Measurements from ENCODE around the gene ARHGAP26.

The ARHGAP26 gene

GRCh38 chr5:142753116-142753631 lies 17.0 kb upstream of the ARHGAP26 start:
- peak overlapping the region in 3 of 5 donors; percentile 10 to 49 (median 13) for H3K9ac ChIP-seq (ENCODE audit: low read length in 5 of 5)
- H3K9me3 ChIP-seq (ENCODE audit: control insufficient read depth in 5 of 5, low read length in 5 of 5): no peaks in the 10 kb centered on the region
- H3K4me3 ChIP-seq (ENCODE audit: low read depth in 1 of 5, low read length in 5 of 5): no peak overlapping the region
- H3K4me1 ChIP-seq (ENCODE audit: control insufficient read depth in 5 of 5, insufficient read depth in 5 of 5, low read length in 5 of 5): peaks cover 3 to 30% (median 20%) of the 10 kb centered on the region in 5 donors
- no peaks in the 10 kb centered on the region for H3K27me3 ChIP-seq (ENCODE audit: control insufficient read depth in 5 of 5, insufficient read depth in 4 of 5, low read length in 5 of 5)
- H3K27ac ChIP-seq (ENCODE audit: low read depth, low read length): peak overlapping the region; percentile 17
- no peaks in the 10 kb centered on the region for H3K36me3 ChIP-seq (ENCODE audit: control insufficient read depth in 5 of 5, insufficient read depth in 5 of 5, low read length in 5 of 5)

- Histone ChIP-seq H3K4me3 (ENCODE audit: low read depth in 1 of 5, low read length in 5 of 5) (no peak overlapping the region), H3K9ac (ENCODE audit: low read length in 5 of 5) (no peak overlapping the region), H3K4me1 (ENCODE audit: control insufficient read depth in 5 of 5, insufficient read depth in 5 of 5, low read length in 5 of 5) (peaks cover 3 to 30% (median 20%) of the 10 kb centered on the region in 5 donors), H3K27me3 (ENCODE audit: control insufficient read depth in 5 of 5, insufficient read depth in 4 of 5, low read length in 5 of 5) (no peaks in the 10 kb centered on the region), H3K36me3 (ENCODE audit: control insufficient read depth in 5 of 5, insufficient read depth in 5 of 5, low read length in 5 of 5) (no peaks in the 10 kb centered on the region), H3K9me3 (ENCODE audit: control insufficient read depth in 5 of 5, low read length in 5 of 5) (no peaks in the 10 kb centered on the region), H3K27ac (ENCODE audit: low read depth, low read length) (peak overlapping the region; percentile 17)
These were observed 16.1 kb upstream of the ARHGAP26 start for GRCh38 chr5:142754031-142754430.

GRCh38 chr5:142756576-142756975 lies 13.6 kb upstream of the ARHGAP26 start:
- Histone ChIP-seq H3K9ac (ENCODE audit: low read length in 5 of 5) (no peak overlapping the region), H3K4me1 (ENCODE audit: control insufficient read depth in 5 of 5, insufficient read depth in 5 of 5, low read length in 5 of 5) (peaks cover 3 to 30% (median 20%) of the 10 kb centered on the region in 5 donors), H3K27me3 (ENCODE audit: control insufficient read depth in 5 of 5, insufficient read depth in 4 of 5, low read length in 5 of 5) (no peaks in the 10 kb centered on the region), H3K4me3 (ENCODE audit: low read depth in 1 of 5, low read length in 5 of 5) (no peak overlapping the region), H3K27ac (ENCODE audit: low read depth, low read length) (no peak overlapping the region), H3K9me3 (ENCODE audit: control insufficient read depth in 5 of 5, low read length in 5 of 5) (no peaks in the 10 kb centered on the region), H3K36me3 (ENCODE audit: control insufficient read depth in 5 of 5, insufficient read depth in 5 of 5, low read length in 5 of 5) (no peaks in the 10 kb centered on the region)

- Histone ChIP-seq H3K27me3 (ENCODE audit: control insufficient read depth in 5 of 5, insufficient read depth in 4 of 5, low read length in 5 of 5) (no peaks in the 10 kb centered on the region), H3K4me1 (ENCODE audit: control insufficient read depth in 5 of 5, insufficient read depth in 5 of 5, low read length in 5 of 5) (peaks cover 3 to 28% (median 19%) of the 10 kb centered on the region in 5 donors), H3K9me3 (ENCODE audit: control insufficient read depth in 5 of 5, low read length in 5 of 5) (no peaks in the 10 kb centered on the region), H3K4me3 (ENCODE audit: low read depth in 1 of 5, low read length in 5 of 5) (no peak overlapping the region), H3K9ac (ENCODE audit: low read length in 5 of 5) (no peak overlapping the region), H3K36me3 (ENCODE audit: control insufficient read depth in 5 of 5, insufficient read depth in 5 of 5, low read length in 5 of 5) (no peaks in the 10 kb centered on the region), H3K27ac (ENCODE audit: low read depth, low read length) (no peak overlapping the region)
These were observed 12.6 kb upstream of the ARHGAP26 start for GRCh38 chr5:142757564-142757963.

- Histone ChIP-seq H3K27ac (ENCODE audit: low read depth, low read length) (no peak overlapping the region), H3K36me3 (ENCODE audit: control insufficient read depth in 5 of 5, insufficient read depth in 5 of 5, low read length in 5 of 5) (no peaks in the 10 kb centered on the region), H3K4me1 (ENCODE audit: control insufficient read depth in 5 of 5, insufficient read depth in 5 of 5, low read length in 5 of 5) (peaks cover under 1 to 21% (median 12%) of the 10 kb centered on the region in 5 donors), H3K9me3 (ENCODE audit: control insufficient read depth in 5 of 5, low read length in 5 of 5) (no peaks in the 10 kb centered on the region), H3K4me3 (ENCODE audit: low read depth in 1 of 5, low read length in 5 of 5) (no peak overlapping the region), H3K27me3 (ENCODE audit: control insufficient read depth in 5 of 5, insufficient read depth in 4 of 5, low read length in 5 of 5) (no peaks in the 10 kb centered on the region), H3K9ac (ENCODE audit: low read length in 5 of 5) (no peak overlapping the region)
These were observed 11.9 kb upstream of the ARHGAP26 start for GRCh38 chr5:142758062-142758795.

- Histone ChIP-seq H3K27ac (ENCODE audit: low read depth, low read length) (no peak overlapping the region), H3K27me3 (ENCODE audit: control insufficient read depth in 5 of 5, insufficient read depth in 4 of 5, low read length in 5 of 5) (no peaks in the 10 kb centered on the region), H3K36me3 (ENCODE audit: control insufficient read depth in 5 of 5, insufficient read depth in 5 of 5, low read length in 5 of 5) (no peaks in the 10 kb centered on the region), H3K9ac (ENCODE audit: low read length in 5 of 5) (no peak overlapping the region), H3K9me3 (ENCODE audit: control insufficient read depth in 5 of 5, low read length in 5 of 5) (no peaks in the 10 kb centered on the region), H3K4me1 (ENCODE audit: control insufficient read depth in 5 of 5, insufficient read depth in 5 of 5, low read length in 5 of 5) (peaks cover 0 to 16% (median 7%) of the 10 kb centered on the region in 5 donors), H3K4me3 (ENCODE audit: low read depth in 1 of 5, low read length in 5 of 5) (no peak overlapping the region)
These were observed 11.4 kb upstream of the ARHGAP26 start for GRCh38 chr5:142758796-142759145.

GRCh38 chr5:142763701-142764100 lies 6.5 kb upstream of the ARHGAP26 start:
- H3K27ac ChIP-seq (ENCODE audit: low read depth, low read length): no peak overlapping the region
- H3K36me3 ChIP-seq (ENCODE audit: control insufficient read depth in 5 of 5, insufficient read depth in 5 of 5, low read length in 5 of 5): no peaks in the 10 kb centered on the region
- no peaks in the 10 kb centered on the region for H3K9me3 ChIP-seq (ENCODE audit: control insufficient read depth in 5 of 5, low read length in 5 of 5)
- no peaks in the 10 kb centered on the region for H3K4me1 ChIP-seq (ENCODE audit: control insufficient read depth in 5 of 5, insufficient read depth in 5 of 5, low read length in 5 of 5)
- H3K27me3 ChIP-seq (ENCODE audit: control insufficient read depth in 5 of 5, insufficient read depth in 4 of 5, low read length in 5 of 5): no peaks in the 10 kb centered on the region
- H3K4me3 ChIP-seq (ENCODE audit: low read depth in 1 of 5, low read length in 5 of 5): no peak overlapping the region
- no peak overlapping the region for H3K9ac ChIP-seq (ENCODE audit: low read length in 5 of 5)

- no peaks in the 10 kb centered on the region for H3K36me3 ChIP-seq (ENCODE audit: control insufficient read depth in 5 of 5, insufficient read depth in 5 of 5, low read length in 5 of 5)
- H3K27me3 ChIP-seq (ENCODE audit: control insufficient read depth in 5 of 5, insufficient read depth in 4 of 5, low read length in 5 of 5): no peaks in the 10 kb centered on the region
- peaks cover 4 to 25% (median 22%) of the 10 kb centered on the region in 5 donors for H3K4me1 ChIP-seq (ENCODE audit: control insufficient read depth in 5 of 5, insufficient read depth in 5 of 5, low read length in 5 of 5)
- H3K9me3 ChIP-seq (ENCODE audit: control insufficient read depth in 5 of 5, low read length in 5 of 5): no peaks in the 10 kb centered on the region
- no peak overlapping the region for H3K4me3 ChIP-seq (ENCODE audit: low read depth in 1 of 5, low read length in 5 of 5)
- no peak overlapping the region for H3K27ac ChIP-seq (ENCODE audit: low read depth, low read length)
- H3K9ac ChIP-seq (ENCODE audit: low read length in 5 of 5): no peak overlapping the region
These were observed 3.0 kb upstream of the ARHGAP26 start for GRCh38 chr5:142767178-142767577.

- Histone ChIP-seq H3K36me3 (ENCODE audit: control insufficient read depth in 5 of 5, insufficient read depth in 5 of 5, low read length in 5 of 5) (no peaks in the 10 kb centered on the region), H3K4me3 (ENCODE audit: low read depth in 1 of 5, low read length in 5 of 5) (no peak overlapping the region), H3K27me3 (ENCODE audit: control insufficient read depth in 5 of 5, insufficient read depth in 4 of 5, low read length in 5 of 5) (no peaks in the 10 kb centered on the region), H3K9me3 (ENCODE audit: control insufficient read depth in 5 of 5, low read length in 5 of 5) (no peaks in the 10 kb centered on the region), H3K9ac (ENCODE audit: low read length in 5 of 5) (no peak overlapping the region), H3K4me1 (ENCODE audit: control insufficient read depth in 5 of 5, insufficient read depth in 5 of 5, low read length in 5 of 5) (peaks cover 4 to 32% (median 29%) of the 10 kb centered on the region in 5 donors), H3K27ac (ENCODE audit: low read depth, low read length) (no peak overlapping the region)
These were observed 2.3 kb upstream of the ARHGAP26 start for GRCh38 chr5:142767911-142768310.

- Histone ChIP-seq H3K9me3 (ENCODE audit: control insufficient read depth in 5 of 5, low read length in 5 of 5) (no peaks in the 10 kb centered on the region), H3K4me1 (ENCODE audit: control insufficient read depth in 5 of 5, insufficient read depth in 5 of 5, low read length in 5 of 5) (peaks cover 4 to 33% (median 29%) of the 10 kb centered on the region in 5 donors), H3K27me3 (ENCODE audit: control insufficient read depth in 5 of 5, insufficient read depth in 4 of 5, low read length in 5 of 5) (no peaks in the 10 kb centered on the region), H3K27ac (ENCODE audit: low read depth, low read length) (peak overlapping the region; percentile 77), H3K36me3 (ENCODE audit: control insufficient read depth in 5 of 5, insufficient read depth in 5 of 5, low read length in 5 of 5) (no peaks in the 10 kb centered on the region), H3K9ac (ENCODE audit: low read length in 5 of 5) (peak overlapping the region in 4 of 5 donors; percentile 68 to 84 (median 75)), H3K4me3 (ENCODE audit: low read depth in 1 of 5, low read length in 5 of 5) (peak overlapping the region; percentile 77 to 99 (median 92))
These were observed 855 bp upstream of the ARHGAP26 start for GRCh38 chr5:142769251-142769792.
